ENCODE results near the gene ZNF19.

Gene ZNF19

DNA sequence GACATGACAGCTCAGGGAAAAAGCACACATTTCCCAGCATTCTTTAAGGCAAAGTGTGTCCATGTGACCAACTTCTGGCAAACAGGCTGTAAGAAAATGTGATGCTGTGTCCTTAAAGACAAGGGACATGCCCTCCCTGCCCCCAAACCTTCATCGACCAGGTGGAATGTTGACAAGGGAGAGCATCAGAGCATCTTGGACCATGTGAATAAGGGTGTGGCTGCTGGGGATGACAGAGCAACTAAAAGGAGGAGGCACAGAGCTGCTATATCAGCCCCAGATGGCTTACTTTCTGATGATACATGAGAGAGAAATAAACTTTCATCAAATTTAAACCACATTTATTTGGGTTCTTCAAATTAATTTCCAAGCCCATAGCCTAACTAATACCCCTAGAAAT, 24.9 kb downstream of the ZNF19 start:
- DNase-seq (ENCODE audit: low read depth) = no peak
- H3K4me3 ChIP-seq (replicated peaks; ENCODE audit: low read depth, low read length) = no peak overlapping the region
- TF ChIP-seq, protein P1, sequence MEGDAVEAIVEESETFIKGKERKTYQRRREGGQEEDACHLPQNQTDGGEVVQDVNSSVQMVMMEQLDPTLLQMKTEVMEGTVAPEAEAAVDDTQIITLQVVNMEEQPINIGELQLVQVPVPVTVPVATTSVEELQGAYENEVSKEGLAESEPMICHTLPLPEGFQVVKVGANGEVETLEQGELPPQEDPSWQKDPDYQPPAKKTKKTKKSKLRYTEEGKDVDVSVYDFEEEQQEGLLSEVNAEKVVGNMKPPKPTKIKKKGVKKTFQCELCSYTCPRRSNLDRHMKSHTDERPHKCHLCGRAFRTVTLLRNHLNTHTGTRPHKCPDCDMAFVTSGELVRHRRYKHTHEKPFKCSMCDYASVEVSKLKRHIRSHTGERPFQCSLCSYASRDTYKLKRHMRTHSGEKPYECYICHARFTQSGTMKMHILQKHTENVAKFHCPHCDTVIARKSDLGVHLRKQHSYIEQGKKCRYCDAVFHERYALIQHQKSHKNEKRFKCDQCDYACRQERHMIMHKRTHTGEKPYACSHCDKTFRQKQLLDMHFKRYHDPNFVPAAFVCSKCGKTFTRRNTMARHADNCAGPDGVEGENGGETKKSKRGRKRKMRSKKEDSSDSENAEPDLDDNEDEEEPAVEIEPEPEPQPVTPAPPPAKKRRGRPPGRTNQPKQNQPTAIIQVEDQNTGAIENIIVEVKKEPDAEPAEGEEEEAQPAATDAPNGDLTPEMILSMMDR (IDR thresholded peaks at IDR 0.05; ENCODE audit: low read length, missing control alignments) = no peak

DNA sequence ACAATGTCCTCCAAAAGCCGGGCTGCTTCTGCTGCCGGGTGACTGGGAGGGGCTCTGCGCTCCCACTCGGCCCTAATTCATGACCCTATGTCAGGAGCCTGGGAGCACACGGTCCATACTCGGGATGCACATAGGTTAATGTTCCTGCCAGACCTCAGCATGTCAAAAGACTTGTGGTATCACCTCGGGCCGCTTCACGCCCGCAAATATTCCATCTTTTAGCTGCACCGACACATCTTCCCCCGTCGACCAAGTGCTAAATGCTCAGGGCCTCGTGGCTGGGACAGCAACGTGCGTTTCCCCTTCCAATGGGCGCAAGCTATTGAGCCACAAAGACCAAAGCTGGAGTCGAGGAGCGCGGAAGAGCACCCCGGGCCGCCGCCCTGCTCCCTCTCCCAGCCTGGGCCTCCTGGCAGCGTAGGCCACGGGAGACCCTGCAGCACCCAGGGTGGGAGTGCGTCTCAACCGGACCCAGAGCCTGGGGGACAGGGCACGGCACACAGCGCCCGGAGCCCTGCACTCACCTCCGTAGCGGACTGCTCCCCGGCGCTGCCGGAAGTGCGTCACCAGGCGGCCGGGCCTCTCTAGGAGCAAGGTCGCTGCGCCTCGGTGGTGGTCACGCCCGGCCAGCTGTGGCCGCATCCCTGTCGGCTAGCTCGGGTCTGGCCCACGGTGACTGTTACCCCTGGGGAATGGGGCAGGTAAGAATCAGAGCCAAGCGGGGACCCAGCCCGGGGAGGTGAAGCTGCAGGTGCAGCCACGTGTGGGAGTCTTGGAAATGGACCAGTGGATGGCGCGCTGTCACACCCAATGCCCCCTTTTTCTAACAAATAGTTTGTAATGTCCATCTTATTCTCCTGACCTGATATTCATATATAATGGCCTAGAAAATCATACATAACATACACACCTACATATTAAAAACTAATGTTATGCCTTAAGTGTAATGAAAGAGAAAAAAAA, 27.2 kb downstream of the ZNF19 start, which contains the start of gene ZNF23:
ZNF23 (minus strand) TSS at position 562 of the 963 bp plus-strand sequence. CDS start 5,451 bp downstream, outside the sequence.
- peak; percentile 81 for DNase-seq (ENCODE audit: low read depth)
- peak within 1 kb of the TSS; percentile 84 for H3K4me3 ChIP-seq (replicated peaks; ENCODE audit: low read depth, low read length)
- TF ChIP-seq, protein P1 (IDR thresholded peaks at IDR 0.05; ENCODE audit: low read length, missing control alignments) = no peak

DNA sequence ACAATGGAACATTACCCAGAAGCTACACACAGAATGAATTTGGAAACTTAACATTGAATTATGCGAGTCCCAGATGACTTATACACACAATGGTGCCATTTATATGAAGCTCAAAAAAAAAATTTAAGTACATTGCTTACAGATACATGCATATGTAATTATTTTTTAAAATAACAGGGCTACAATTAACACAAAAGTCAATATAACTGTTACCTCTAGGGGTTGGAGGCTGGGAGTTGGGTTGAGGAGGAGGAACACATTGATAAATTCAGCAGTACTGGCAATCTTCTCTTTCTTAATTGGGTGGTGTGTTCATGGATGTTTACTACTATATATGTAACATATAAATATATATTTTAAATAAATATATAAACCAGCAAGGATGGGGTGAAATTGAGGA, 28.2 kb downstream of the ZNF19 start:
- H3K4me3 ChIP-seq (replicated peaks; ENCODE audit: low read depth, low read length) = peak overlapping the region; percentile 84
- TF ChIP-seq, protein P1 (IDR thresholded peaks at IDR 0.05; ENCODE audit: low read length, missing control alignments) = no peak
- DNase-seq (ENCODE audit: low read depth) = no peak

DNA sequence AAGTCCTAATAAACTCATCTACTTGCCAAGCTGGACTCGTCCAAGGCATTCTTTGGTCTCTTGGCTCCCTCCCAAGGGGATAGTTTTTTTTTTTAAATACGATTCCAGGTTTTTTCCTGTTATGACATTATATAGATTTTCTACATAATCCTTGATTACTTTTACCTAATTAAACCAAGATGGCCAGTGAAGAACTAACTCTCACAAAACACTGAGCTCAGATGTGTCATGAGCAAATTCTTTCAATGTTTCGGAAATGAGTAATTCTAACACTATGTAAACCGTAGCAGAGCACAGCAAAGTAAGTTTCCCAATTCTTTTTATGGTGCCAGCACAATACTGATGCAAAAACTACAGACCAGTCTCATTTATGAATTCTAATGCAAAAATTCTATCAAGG, 28.9 kb downstream of the ZNF19 start:
- DNase-seq (ENCODE audit: low read depth) = peak; percentile 66
- TF ChIP-seq, protein P1 (IDR thresholded peaks at IDR 0.05; ENCODE audit: low read length, missing control alignments) = no peak
- H3K4me3 ChIP-seq (replicated peaks; ENCODE audit: low read depth, low read length) = no peak overlapping the region

- DNase-seq (ENCODE audit: low read depth) = no peak
- no peak overlapping the region for H3K4me3 ChIP-seq (replicated peaks; ENCODE audit: low read depth, low read length)
- TF ChIP-seq, protein P1 (IDR thresholded peaks at IDR 0.05; ENCODE audit: low read length, missing control alignments) = no peak
These were observed 29.6 kb downstream of the ZNF19 start for GRCh38 chr16:71459510-71459909.

- H3K4me3 ChIP-seq (replicated peaks; ENCODE audit: low read depth, low read length) = no peak overlapping the region
- DNase-seq (ENCODE audit: low read depth) = no peak
- TF ChIP-seq, protein P1 (IDR thresholded peaks at IDR 0.05; ENCODE audit: low read length, missing control alignments) = no peak
These were observed 32.3 kb downstream of the ZNF19 start for GRCh38 chr16:71456801-71457200.

Measured in fibroblast of pulmonary artery (primary cell).